Panc1 (cell line): ENCODE data around the gene SPATA32.

Experiments
- POLR2AphosphoS5 ChIP-seq: IDR thresholded peaks from 2 replicates; pipeline ENCODE4 v1.6.1; 2012; ENCODE audit warnings: mild to moderate bottlenecking, low read depth, low read length, moderate library complexity
- SIN3A ChIP-seq: IDR thresholded peaks from 2 replicates; pipeline ENCODE4 v1.6.1; 2012; ENCODE audit warnings: low read depth, mild to moderate bottlenecking, low read length, moderate library complexity, borderline replicate concordance; ENCODE audit not compliant: insufficient read depth
- TCF7L2 ChIP-seq: IDR thresholded peaks from 2 replicates; pipeline ENCODE4 v1.6.1; 2011; ENCODE audit warnings: mild to moderate bottlenecking, low read depth, low read length, inconsistent platforms
- TF ChIP-seq, protein P1 (sequence below), 2 experiments: IDR thresholded peaks; 2 replicates each; pipeline ENCODE4 v1.6.1; 2011 to 2012; ENCODE audit warnings: low read depth in 2 of 2, control low read depth in 1 of 2, low read length in 1 of 2, mild to moderate bottlenecking in 1 of 2, moderate library complexity in 1 of 2; ENCODE audit not compliant: insufficient read depth in 1 of 2
- TF ChIP-seq, protein P2 (sequence below): fragments of 450-650 bp; IDR thresholded peaks from 2 replicates; pipeline ENCODE4 v1.5.1; 2017; ENCODE audit warnings: mild to moderate bottlenecking

DNA sequence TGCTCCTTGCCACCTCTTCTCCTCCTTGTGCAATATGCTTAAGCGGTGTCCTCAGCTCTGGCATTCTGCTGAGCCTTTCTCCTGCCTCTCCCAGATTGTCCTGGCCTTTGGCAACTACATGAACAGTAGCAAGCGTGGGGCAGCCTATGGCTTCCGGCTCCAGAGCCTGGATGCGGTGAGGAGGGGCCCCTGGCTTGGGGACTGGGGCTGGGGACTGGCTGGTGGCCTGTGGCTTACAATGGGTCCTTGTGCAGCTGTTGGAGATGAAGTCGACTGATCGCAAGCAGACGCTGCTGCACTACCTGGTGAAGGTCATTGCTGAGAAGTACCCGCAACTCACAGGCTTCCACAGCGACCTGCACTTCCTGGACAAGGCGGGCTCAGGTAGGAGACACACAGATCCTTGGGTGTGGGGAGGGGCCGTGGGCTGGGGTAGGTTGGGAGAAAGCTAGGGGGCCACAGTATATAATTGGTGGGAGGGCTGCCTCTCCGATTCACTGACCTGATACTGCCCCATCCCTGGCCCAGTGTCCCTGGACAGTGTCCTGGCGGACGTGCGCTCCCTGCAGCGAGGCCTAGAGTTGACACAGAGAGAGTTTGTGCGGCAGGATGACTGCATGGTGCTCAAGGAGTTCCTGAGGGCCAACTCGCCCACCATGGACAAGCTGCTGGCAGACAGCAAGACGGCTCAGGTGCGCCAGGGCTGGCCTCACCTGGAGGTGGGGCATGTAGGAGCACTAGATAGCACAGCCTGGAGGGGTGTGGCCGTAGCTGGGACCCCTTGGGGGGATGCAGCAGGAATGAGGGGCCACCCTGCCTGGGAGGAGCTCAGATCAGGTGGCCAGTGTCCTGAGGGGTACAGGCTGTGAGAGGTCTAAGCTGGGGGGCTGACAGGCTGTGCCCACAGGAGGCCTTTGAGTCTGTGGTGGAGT lies 16.9 kb downstream of the SPATA32 start:
- TF ChIP-seq, protein P1, sequence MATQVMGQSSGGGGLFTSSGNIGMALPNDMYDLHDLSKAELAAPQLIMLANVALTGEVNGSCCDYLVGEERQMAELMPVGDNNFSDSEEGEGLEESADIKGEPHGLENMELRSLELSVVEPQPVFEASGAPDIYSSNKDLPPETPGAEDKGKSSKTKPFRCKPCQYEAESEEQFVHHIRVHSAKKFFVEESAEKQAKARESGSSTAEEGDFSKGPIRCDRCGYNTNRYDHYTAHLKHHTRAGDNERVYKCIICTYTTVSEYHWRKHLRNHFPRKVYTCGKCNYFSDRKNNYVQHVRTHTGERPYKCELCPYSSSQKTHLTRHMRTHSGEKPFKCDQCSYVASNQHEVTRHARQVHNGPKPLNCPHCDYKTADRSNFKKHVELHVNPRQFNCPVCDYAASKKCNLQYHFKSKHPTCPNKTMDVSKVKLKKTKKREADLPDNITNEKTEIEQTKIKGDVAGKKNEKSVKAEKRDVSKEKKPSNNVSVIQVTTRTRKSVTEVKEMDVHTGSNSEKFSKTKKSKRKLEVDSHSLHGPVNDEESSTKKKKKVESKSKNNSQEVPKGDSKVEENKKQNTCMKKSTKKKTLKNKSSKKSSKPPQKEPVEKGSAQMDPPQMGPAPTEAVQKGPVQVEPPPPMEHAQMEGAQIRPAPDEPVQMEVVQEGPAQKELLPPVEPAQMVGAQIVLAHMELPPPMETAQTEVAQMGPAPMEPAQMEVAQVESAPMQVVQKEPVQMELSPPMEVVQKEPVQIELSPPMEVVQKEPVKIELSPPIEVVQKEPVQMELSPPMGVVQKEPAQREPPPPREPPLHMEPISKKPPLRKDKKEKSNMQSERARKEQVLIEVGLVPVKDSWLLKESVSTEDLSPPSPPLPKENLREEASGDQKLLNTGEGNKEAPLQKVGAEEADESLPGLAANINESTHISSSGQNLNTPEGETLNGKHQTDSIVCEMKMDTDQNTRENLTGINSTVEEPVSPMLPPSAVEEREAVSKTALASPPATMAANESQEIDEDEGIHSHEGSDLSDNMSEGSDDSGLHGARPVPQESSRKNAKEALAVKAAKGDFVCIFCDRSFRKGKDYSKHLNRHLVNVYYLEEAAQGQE (IDR thresholded peaks at IDR 0.05; ENCODE audit: insufficient read depth in 1 of 2, low read depth in 2 of 2, low read length in 1 of 2), result no peak
- TF ChIP-seq, protein P2, sequence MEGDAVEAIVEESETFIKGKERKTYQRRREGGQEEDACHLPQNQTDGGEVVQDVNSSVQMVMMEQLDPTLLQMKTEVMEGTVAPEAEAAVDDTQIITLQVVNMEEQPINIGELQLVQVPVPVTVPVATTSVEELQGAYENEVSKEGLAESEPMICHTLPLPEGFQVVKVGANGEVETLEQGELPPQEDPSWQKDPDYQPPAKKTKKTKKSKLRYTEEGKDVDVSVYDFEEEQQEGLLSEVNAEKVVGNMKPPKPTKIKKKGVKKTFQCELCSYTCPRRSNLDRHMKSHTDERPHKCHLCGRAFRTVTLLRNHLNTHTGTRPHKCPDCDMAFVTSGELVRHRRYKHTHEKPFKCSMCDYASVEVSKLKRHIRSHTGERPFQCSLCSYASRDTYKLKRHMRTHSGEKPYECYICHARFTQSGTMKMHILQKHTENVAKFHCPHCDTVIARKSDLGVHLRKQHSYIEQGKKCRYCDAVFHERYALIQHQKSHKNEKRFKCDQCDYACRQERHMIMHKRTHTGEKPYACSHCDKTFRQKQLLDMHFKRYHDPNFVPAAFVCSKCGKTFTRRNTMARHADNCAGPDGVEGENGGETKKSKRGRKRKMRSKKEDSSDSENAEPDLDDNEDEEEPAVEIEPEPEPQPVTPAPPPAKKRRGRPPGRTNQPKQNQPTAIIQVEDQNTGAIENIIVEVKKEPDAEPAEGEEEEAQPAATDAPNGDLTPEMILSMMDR, result no peak
- TF ChIP-seq TCF7L2 (no peak), POLR2AphosphoS5 (no peak), SIN3A (no peak)
